SK-N-SH treated with all-trans-retinoic acid at 6 μM for 48 hours (cell line): ENCODE results near the gene HOXD3.

Source experiments
- ATAC-seq: fragments of 200-7000 bp; cut with Tn5 transposase; 3 replicates; pipeline ENCODE4 v1.9.1; 2020; ENCODE audit warnings: mild to moderate bottlenecking, moderate library complexity
- ARNTL ChIP-seq: fragments of 450-650 bp; formaldehyde crosslinking; IDR thresholded peaks from 2 replicates; pipeline ENCODE4 v1.5.0; 2020; ENCODE audit warnings: low read depth, mild to moderate bottlenecking, moderate library complexity, borderline replicate concordance
- BACH2 ChIP-seq: fragments of 250-450 bp; sonication (Bioruptor Pico); IDR thresholded peaks from 2 replicates; pipeline ENCODE4 v1.9.0; 2021; ENCODE audit warnings: mild to moderate bottlenecking, borderline replicate concordance
- CSDC2 ChIP-seq: fragments of 250-450 bp; sonication (Bioruptor Pico); IDR thresholded peaks from 2 replicates; pipeline ENCODE4 v1.5.0; 2020; ENCODE audit warnings: mild to moderate bottlenecking, moderate library complexity
- CSRNP3 ChIP-seq: fragments of 250-450 bp; sonication (Bioruptor Pico); IDR thresholded peaks from 2 replicates; pipeline ENCODE4 v1.5.1; 2021; ENCODE audit warnings: mild to moderate bottlenecking, moderate library complexity
- ESRRG ChIP-seq: fragments of 250-450 bp; sonication (Bioruptor Pico); IDR thresholded peaks from 2 replicates; pipeline ENCODE4 v1.6.1; 2021; ENCODE audit warnings: mild to moderate bottlenecking
- GLIS3 ChIP-seq: fragments of 250-450 bp; sonication (Bioruptor Pico); IDR thresholded peaks from 2 replicates; pipeline ENCODE4 v1.5.0; 2020; ENCODE audit warnings: mild to moderate bottlenecking, moderate library complexity
- ISL1 ChIP-seq: fragments of 250-450 bp; sonication (Bioruptor Pico); IDR thresholded peaks from 2 replicates; pipeline ENCODE4 v2.1.2; 2022; ENCODE audit warnings: mild to moderate bottlenecking, moderate library complexity
- PATZ1 ChIP-seq: fragments of 250-450 bp; sonication (Bioruptor Pico); IDR thresholded peaks from 2 replicates; pipeline ENCODE4 v1.8.0; 2020; ENCODE audit warnings: mild to moderate bottlenecking, moderate library complexity, borderline replicate concordance
- POU6F1 ChIP-seq: fragments of 250-450 bp; sonication (Bioruptor Pico); IDR thresholded peaks from 2 replicates; pipeline ENCODE4 v1.8.0; 2021; ENCODE audit warnings: low read depth, mild to moderate bottlenecking, moderate library complexity, borderline replicate concordance
- PPARA ChIP-seq: fragments of 250-450 bp; sonication (Bioruptor Pico); IDR thresholded peaks from 2 replicates; pipeline ENCODE4 v1.5.0; 2020; ENCODE audit warnings: mild to moderate bottlenecking, borderline replicate concordance
- RARB ChIP-seq: fragments of 250-450 bp; sonication (Bioruptor Pico); IDR thresholded peaks from 2 replicates; pipeline ENCODE4 v1.8.0; 2021; ENCODE audit warnings: mild to moderate bottlenecking, moderate library complexity
- TCF4 ChIP-seq: fragments of 250-450 bp; sonication (Bioruptor Pico); IDR thresholded peaks from 2 replicates; pipeline ENCODE4 v1.8.0; 2021; ENCODE audit warnings: mild to moderate bottlenecking, moderate library complexity, borderline replicate concordance
- TOX ChIP-seq: fragments of 250-450 bp; sonication (Bioruptor Pico); IDR thresholded peaks from 2 replicates; pipeline ENCODE4 v1.8.0; 2021; ENCODE audit warnings: mild to moderate bottlenecking, moderate library complexity, borderline replicate concordance
- TSHZ2 ChIP-seq: fragments of 250-450 bp; sonication (Bioruptor Pico); IDR thresholded peaks from 2 replicates; pipeline ENCODE4 v1.5.0; 2020; ENCODE audit warnings: mild to moderate bottlenecking, moderate library complexity
- ZC3H10 ChIP-seq: fragments of 250-450 bp; sonication (Bioruptor Pico); IDR thresholded peaks from 2 replicates; pipeline ENCODE4 v1.5.1; 2021; ENCODE audit warnings: mild to moderate bottlenecking, moderate library complexity
- ZFP30 ChIP-seq: fragments of 450-650 bp; formaldehyde crosslinking; IDR thresholded peaks from 2 replicates; pipeline ENCODE4 v1.5.0; 2022; ENCODE audit warnings: mild to moderate bottlenecking, moderate library complexity
- ZNF565 ChIP-seq: fragments of 450-650 bp; formaldehyde crosslinking; conservative IDR thresholded peaks from 2 replicates; pipeline ENCODE4 v1.5.0; 2020; ENCODE audit warnings: low read depth, mild to moderate bottlenecking, moderate library complexity
- ZNF70 ChIP-seq: fragments of 450-650 bp; formaldehyde crosslinking; IDR thresholded peaks from 2 replicates; pipeline ENCODE4 v1.5.0; 2020; ENCODE audit warnings: mild to moderate bottlenecking, moderate library complexity
- ZNF8 ChIP-seq: fragments of 450-650 bp; formaldehyde crosslinking; IDR thresholded peaks from 2 replicates; pipeline ENCODE4 v1.5.0; 2020; ENCODE audit warnings: mild to moderate bottlenecking, moderate library complexity

The HOXD3 gene

GRCh38 chr2:176164611-176165369 lies 7.7 kb downstream of the HOXD3 start (continued):
- no peak for TF ChIP-seq TSHZ2 (CRISPR knock-in tag)
- no peak for TF ChIP-seq ARNTL (CRISPR knock-in tag)
- no peak for TF ChIP-seq TCF4 (CRISPR knock-in tag)
- no peak for TF ChIP-seq ZNF70 (CRISPR knock-in tag)
- TF ChIP-seq POU6F1 (CRISPR knock-in tag), result no peak
- TF ChIP-seq CSDC2 (CRISPR knock-in tag), result no peak
- no peak for TF ChIP-seq TOX
- TF ChIP-seq RARB, result no peak

GRCh38 chr2:176165370-176166050 lies 8.4 kb downstream of the HOXD3 start:
- no peak for ATAC-seq
- TF ChIP-seq ZNF565 (no peak), POU6F1 (CRISPR knock-in tag) (no peak), RARB (no peak), ZNF8 (CRISPR knock-in tag) (no peak), ZNF70 (CRISPR knock-in tag) (no peak), CSRNP3 (CRISPR knock-in tag) (no peak), GLIS3 (CRISPR knock-in tag) (no peak), TOX (no peak), ISL1 (CRISPR knock-in tag) (no peak), ZFP30 (CRISPR knock-in tag) (no peak), TSHZ2 (CRISPR knock-in tag) (no peak), ESRRG (CRISPR knock-in tag) (no peak), ARNTL (CRISPR knock-in tag) (no peak), ZC3H10 (CRISPR knock-in tag) (no peak), PPARA (CRISPR knock-in tag) (no peak), TCF4 (CRISPR knock-in tag) (no peak)

GRCh38 chr2:176166272-176166671 lies 9.2 kb downstream of the HOXD3 start:
- no peak for ATAC-seq
- TF ChIP-seq PATZ1 (CRISPR knock-in tag) (no peak), ESRRG (CRISPR knock-in tag) (no peak), PPARA (CRISPR knock-in tag) (no peak), CSRNP3 (CRISPR knock-in tag) (no peak), ZC3H10 (CRISPR knock-in tag) (no peak), BACH2 (CRISPR knock-in tag) (no peak), TCF4 (CRISPR knock-in tag) (no peak)
